ENCODE data around the gene KLHL5.

The KLHL5 gene

GRCh38 chr4:39044364-39044955 is 17.6 kb upstream of the KLHL5 start:
- no peak for TF ChIP-seq CTCF (IDR thresholded peaks at IDR 0.05; ENCODE audit: low read depth, low read length)
- peak overlapping the region; percentile 83 for H3K4me3 ChIP-seq (ENCODE audit: low read depth, low read length)

GRCh38 chr4:39044956-39045826 is 16.8 kb upstream of the KLHL5 start:
- H3K4me3 ChIP-seq (ENCODE audit: low read depth, low read length) = peak overlapping the region; percentile 83
- no peak for TF ChIP-seq CTCF (IDR thresholded peaks at IDR 0.05; ENCODE audit: low read depth, low read length)

GRCh38 chr4:39045827-39046221 is 16.2 kb upstream of the KLHL5 start:
- H3K4me3 ChIP-seq (ENCODE audit: low read depth, low read length) = peak overlapping the region; percentile 83
- no peak for TF ChIP-seq CTCF (IDR thresholded peaks at IDR 0.05; ENCODE audit: low read depth, low read length)

- TF ChIP-seq CTCF (IDR thresholded peaks at IDR 0.05; ENCODE audit: low read depth, low read length) = no peak
- peak overlapping the region; percentile 83 for H3K4me3 ChIP-seq (ENCODE audit: low read depth, low read length)
Measured at GRCh38 chr4:39046249-39046648, 15.8 kb upstream of the KLHL5 start.

- H3K4me3 ChIP-seq (ENCODE audit: low read depth, low read length) = peak overlapping the region; percentile 83
- no peak for TF ChIP-seq CTCF (IDR thresholded peaks at IDR 0.05; ENCODE audit: low read depth, low read length)
Measured at GRCh38 chr4:39047681-39048080, 14.4 kb upstream of the KLHL5 start.

GRCh38 chr4:39048311-39048710 is 13.7 kb upstream of the KLHL5 start:
- TF ChIP-seq CTCF (IDR thresholded peaks at IDR 0.05; ENCODE audit: low read depth, low read length) = no peak
- H3K4me3 ChIP-seq (ENCODE audit: low read depth, low read length) = no peak overlapping the region; the same call in 1 of the 2 replicates

GRCh38 chr4:39050590-39050989 is 11.4 kb upstream of the KLHL5 start:
- H3K4me3 ChIP-seq (ENCODE audit: low read depth, low read length) = no peak overlapping the region
- TF ChIP-seq CTCF (IDR thresholded peaks at IDR 0.05; ENCODE audit: low read depth, low read length) = no peak

Data from WI38 (cell line).